22Rv1 (cell line): Measurements from ENCODE around the gene POU2F1.

ENCODE experiments used
- ZFX ChIP-seq: fragments of 450-650 bp; IDR thresholded peaks from 2 replicates; pipeline ENCODE4 v1.6.1; 2017; ENCODE audit warnings: antibody characterized with exemption, borderline replicate concordance
- TF ChIP-seq, protein P1 (sequence below): fragments of 450-650 bp; IDR thresholded peaks from 2 replicates; pipeline ENCODE4 v1.5.1; 2017; ENCODE audit warnings: mild to moderate bottlenecking

DNA sequence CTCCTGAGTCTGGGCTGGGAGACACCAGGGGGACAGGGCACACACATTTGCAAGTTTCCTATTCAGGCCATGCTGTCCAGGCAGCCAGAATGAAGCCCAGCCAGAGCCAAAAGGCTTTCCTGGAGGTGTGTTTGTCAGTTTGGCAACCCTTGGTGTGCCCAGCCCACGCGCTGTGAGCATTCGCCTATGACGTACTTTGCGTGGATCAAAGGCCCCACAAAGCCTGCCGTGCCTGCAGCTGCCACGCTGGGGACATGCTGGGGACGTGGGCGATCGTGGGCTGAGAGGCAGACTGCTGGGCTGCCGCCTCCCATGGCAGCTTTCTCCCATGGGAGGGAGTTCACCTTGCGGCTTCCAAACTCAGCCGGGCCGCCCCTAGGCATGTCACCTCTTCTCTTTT lies 240.2 kb downstream of the POU2F1 start:
- TF ChIP-seq, protein P1, sequence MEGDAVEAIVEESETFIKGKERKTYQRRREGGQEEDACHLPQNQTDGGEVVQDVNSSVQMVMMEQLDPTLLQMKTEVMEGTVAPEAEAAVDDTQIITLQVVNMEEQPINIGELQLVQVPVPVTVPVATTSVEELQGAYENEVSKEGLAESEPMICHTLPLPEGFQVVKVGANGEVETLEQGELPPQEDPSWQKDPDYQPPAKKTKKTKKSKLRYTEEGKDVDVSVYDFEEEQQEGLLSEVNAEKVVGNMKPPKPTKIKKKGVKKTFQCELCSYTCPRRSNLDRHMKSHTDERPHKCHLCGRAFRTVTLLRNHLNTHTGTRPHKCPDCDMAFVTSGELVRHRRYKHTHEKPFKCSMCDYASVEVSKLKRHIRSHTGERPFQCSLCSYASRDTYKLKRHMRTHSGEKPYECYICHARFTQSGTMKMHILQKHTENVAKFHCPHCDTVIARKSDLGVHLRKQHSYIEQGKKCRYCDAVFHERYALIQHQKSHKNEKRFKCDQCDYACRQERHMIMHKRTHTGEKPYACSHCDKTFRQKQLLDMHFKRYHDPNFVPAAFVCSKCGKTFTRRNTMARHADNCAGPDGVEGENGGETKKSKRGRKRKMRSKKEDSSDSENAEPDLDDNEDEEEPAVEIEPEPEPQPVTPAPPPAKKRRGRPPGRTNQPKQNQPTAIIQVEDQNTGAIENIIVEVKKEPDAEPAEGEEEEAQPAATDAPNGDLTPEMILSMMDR: no peak
- no peak for TF ChIP-seq ZFX
